ENCODE measurements around the gene KCNC3.

Gene KCNC3

DNA sequence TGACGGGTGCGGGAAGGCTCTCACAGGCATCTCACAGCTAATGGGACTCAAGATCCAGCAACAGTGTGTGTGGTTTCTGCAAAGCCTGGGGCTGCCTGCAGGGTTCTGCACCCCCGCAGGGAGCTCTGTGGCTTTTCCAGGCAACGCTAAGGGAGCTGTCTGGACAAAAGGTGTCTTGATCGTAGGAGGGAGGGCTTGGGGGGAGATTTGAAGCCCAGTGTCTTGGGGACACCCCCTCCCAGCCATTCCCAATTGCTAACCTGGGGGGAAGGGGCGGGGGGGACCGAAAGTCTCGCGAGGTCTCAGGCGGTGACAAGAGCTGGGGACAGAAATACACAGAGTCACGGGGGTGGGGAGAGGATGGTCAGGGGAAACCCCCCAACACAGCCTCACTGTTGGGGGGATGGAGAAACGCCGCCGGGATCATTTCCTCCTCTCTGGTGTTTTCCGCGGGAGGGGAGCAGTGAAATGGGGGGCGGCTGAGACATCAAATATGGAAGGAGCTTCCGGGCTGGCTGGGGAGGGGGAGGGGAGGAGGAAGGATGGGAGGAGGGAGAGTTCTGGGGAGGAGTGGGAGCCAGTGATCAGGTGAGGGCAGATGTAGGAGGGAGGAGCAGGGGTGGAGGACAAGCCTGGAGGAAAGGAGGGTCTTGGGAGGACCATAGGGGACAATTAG, 13.3 kb downstream of the KCNC3 start:
- H3K36me3 Mint-ChIP-seq (ENCODE audit: low read depth), result no peaks in the 10 kb centered on the region
- peaks cover 60% of the 10 kb centered on the region for H3K27me3 Mint-ChIP-seq (ENCODE audit: low read depth, poor library complexity)
- peaks cover 38% of the 10 kb centered on the region for H3K4me1 Mint-ChIP-seq
- H3K4me3 Mint-ChIP-seq, result peak overlapping the region; percentile 86
- no peak overlapping the region for H3K27ac Mint-ChIP-seq
- DNase-seq, result peak; percentile 46
- H3K9me3 Mint-ChIP-seq, result peaks cover 4% of the 10 kb centered on the region
- TF ChIP-seq, protein P1, sequence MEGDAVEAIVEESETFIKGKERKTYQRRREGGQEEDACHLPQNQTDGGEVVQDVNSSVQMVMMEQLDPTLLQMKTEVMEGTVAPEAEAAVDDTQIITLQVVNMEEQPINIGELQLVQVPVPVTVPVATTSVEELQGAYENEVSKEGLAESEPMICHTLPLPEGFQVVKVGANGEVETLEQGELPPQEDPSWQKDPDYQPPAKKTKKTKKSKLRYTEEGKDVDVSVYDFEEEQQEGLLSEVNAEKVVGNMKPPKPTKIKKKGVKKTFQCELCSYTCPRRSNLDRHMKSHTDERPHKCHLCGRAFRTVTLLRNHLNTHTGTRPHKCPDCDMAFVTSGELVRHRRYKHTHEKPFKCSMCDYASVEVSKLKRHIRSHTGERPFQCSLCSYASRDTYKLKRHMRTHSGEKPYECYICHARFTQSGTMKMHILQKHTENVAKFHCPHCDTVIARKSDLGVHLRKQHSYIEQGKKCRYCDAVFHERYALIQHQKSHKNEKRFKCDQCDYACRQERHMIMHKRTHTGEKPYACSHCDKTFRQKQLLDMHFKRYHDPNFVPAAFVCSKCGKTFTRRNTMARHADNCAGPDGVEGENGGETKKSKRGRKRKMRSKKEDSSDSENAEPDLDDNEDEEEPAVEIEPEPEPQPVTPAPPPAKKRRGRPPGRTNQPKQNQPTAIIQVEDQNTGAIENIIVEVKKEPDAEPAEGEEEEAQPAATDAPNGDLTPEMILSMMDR (IDR thresholded peaks at IDR 0.05), result no peak

DNA sequence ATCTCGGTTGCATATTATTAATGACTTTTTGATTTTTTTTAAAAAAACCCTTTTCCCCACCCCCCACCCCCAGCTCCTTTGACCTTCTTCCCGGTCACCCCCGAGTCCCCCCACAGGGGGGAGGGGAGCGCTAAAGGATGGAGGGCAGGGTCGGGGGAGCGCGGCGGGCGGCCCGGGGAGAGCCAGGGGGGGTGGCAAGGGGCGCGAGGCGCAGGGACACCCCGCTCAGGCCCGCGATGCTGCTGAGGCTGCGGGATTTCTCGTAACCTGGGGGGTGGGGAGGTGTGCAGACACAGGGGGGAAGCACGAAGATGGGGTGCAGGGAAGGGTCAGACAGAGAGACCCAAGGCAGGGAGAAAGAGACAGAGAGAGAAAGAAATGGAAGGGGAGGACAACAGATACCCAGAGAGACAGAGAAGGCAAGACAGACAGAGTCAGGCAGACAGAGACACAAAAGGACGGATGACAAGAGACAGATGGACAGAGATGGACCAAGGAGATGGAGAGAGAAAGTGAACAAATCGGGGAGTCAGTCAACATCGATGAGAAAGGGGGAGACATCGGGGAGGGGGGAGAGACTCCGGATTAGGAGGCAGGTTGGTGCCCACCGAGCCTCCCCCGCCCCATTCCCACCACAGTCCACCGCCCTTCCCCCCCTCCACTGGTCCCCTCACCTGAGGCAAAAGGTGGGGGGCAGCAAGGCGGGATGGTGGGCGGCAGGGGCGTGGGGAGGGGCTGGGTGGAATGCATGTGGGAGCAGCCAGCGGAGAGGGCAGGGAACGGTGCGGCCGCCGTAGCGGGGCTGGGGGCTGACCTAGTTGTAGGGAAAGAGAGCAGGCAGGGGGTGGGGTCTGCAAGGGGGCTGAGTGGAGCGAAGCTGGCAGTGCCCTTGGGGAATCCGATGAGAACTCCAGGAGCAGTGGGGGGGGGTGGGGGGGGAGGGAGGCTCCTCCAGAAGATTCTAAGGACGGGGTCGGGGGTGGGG, 14.2 kb downstream of the KCNC3 start:
- Mint-ChIP-seq H3K4me3 (peak overlapping the region; percentile 86), H3K4me1 (peaks cover 38% of the 10 kb centered on the region), H3K36me3 (ENCODE audit: low read depth) (no peaks in the 10 kb centered on the region), H3K27ac (no peak overlapping the region), H3K9me3 (peaks cover 4% of the 10 kb centered on the region), H3K27me3 (ENCODE audit: low read depth, poor library complexity) (peaks cover 68% of the 10 kb centered on the region)
- TF ChIP-seq, protein P1 (IDR thresholded peaks at IDR 0.05), result no peak
- peak; percentile 65 for DNase-seq

DNA sequence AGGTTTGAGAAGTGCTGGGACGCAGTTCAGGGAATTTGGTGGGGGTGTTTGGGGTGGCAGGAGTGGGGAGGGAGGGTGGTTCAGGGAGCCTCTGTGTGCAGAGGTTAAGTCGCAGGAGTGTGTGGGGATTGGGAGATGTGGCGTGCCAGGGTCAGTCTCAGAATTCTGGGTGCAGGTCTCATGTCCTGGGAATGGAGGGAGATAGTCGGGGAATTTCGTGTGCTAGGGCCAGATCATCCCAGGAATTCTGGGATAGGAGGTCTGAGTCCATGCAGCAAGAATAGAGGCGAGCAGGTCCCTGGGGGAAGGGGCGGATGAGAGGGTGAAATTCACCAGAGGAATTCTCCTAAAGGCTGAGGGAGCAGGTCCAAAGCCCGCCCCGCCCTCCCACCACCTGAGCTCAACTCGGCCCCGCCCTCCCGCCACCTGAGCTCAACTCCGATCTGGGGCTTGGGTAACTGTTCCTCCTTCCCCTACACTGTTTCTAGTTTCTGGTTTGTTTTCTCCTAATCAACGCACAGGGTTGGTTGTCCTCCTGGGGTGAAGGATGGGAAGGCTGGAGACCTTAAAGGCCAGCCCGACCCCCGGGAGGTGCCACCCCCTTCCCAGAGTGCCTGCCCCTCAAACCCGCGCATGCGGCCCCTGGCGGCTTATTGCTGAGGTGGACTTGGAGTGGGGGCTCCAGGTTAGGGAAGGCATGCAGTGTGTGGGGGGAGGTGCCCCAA, 15.2 kb downstream of the KCNC3 start:
- H3K27me3 Mint-ChIP-seq (ENCODE audit: low read depth, poor library complexity), result peaks cover 73% of the 10 kb centered on the region
- no peak overlapping the region for H3K27ac Mint-ChIP-seq

DNA sequence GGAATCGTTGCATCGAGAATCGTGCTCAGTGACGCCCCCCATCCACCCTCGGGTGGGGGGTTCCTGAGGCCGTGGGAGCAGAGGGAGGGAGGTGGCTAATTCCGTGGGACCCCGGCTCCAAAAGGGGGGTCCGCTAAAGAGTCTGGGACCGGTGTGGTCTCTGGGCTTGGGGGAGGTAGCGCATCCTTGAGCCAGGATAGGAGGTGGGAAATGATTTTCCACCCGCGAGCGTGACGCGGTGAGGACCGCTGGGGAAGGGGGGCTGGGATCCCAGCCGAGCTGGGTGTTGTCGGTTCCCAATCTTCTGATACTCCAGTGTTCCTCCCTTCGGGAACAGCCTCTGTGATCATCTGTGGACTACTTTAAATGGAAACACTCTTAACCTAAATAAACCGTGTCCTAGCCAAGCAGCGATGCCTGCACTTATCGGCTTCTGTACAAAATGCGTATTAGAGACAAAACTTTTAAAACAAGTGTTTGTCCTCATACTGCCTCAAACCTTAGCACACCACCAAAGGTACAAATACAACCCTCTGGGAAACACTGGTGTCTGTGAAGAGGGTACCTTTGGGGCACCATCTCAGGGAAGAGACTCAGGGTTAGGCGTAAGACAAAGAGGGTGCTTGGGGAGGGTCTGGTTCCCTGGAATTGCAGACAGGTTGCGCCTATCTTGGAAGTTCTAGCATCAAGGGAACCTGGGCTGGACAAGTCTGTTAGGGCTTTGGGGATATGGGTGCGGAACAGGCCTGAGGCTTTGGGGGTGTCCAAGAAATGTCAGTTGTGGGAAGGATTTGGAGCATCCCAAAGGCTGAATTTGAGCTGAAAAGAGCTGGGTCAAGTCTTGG, 16.0 kb downstream of the KCNC3 start:
- Mint-ChIP-seq H3K27me3 (ENCODE audit: low read depth, poor library complexity) (peaks cover 80% of the 10 kb centered on the region), H3K9me3 (peaks cover 4% of the 10 kb centered on the region), H3K27ac (no peak overlapping the region), H3K4me1 (peaks cover 42% of the 10 kb centered on the region), H3K4me3 (peak overlapping the region; percentile 75), H3K36me3 (ENCODE audit: low read depth) (no peaks in the 10 kb centered on the region)
- TF ChIP-seq, protein P1 (IDR thresholded peaks at IDR 0.05), result no peak
- no peak for DNase-seq

More for the DNA sequence above, 15.2 kb downstream of the KCNC3 start:
- TF ChIP-seq, protein P1 (IDR thresholded peaks at IDR 0.05), result no peak
- Mint-ChIP-seq H3K4me1 (peaks cover 34% of the 10 kb centered on the region), H3K9me3 (peaks cover 4% of the 10 kb centered on the region), H3K36me3 (ENCODE audit: low read depth) (no peaks in the 10 kb centered on the region), H3K4me3 (peak overlapping the region; percentile 75)
- peak; percentile 31 for DNase-seq
